DMS 273 (cell line): ENCODE data around the gene NUDT17.
"Not testable (repeated sequence)": the region's sequence is repeated elsewhere in the genome, so short reads cannot be mapped to it uniquely, and the experiment has no call there.

Experiments used
- DNase-seq: peaks from one replicate; lab custom pipeline; 2025; ENCODE audit not compliant: unreplicated experiment; lab: John Stamatoyannopoulos, UW

The NUDT17 gene, protein sequence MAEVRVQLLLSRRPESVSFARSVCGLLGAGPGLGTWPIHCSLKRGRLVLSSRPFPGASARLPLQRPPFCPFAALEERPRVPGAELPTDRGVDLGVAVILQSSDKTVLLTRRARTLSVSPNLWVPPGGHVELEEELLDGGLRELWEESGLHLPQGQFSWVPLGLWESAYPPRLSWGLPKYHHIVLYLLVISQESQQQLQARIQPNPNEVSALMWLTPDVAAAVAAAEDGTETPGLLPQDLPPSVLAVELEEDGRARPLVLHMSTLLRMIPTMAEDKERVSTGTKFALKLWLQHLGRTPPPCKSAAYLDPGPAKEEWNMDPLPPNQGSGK

DNA sequence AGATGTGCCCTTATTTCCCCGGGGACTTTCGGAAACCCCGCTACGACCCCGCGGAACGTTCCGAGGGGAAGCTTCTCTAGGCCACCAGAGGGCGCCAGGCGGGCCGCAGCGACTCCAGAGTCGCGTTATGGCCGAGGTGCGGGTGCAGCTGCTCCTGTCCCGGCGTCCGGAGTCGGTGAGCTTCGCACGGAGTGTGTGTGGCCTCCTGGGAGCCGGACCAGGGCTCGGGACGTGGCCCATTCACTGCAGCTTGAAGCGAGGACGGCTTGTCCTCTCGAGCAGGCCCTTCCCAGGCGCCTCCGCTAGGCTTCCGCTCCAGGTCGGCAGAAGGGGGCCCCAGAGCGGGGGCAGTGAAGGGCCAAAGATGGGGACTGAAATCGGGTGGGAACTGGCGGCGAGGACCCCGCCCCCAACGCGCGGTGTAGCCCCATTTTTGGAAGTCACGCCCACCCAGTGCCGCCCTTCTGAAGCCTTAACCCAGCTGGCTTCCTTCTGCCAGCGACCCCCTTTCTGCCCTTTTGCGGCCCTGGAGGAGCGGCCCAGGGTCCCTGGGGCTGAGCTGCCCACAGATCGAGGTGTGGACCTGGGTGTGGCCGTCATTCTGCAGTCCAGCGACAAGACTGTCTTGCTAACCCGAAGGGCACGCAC lies at the start of gene NUDT17:
TSS of gene NUDT17 (plus strand) at position 117 of the 648 bp plus-strand sequence. CDS start at position 128, 11 bp downstream.
- DNase-seq, result peak; percentile 92

DNA sequence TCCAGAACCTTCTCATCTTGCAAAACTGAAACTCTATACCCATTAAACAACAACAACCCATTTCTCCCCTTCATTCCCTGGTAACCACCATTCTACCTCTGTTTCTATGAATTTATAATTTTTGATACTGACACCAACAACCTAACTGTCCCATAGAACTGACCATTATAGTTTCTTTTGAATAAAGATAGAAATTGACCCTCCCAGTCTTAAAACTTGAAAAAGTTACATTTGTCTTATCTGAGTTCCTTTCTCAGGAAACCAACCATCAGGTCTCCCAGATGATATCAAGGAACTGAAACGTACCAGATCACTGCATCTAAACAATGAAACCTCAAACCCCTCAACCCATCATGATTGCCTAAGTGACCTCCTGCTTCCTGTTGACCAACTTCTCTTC lies 48.7 kb upstream of the NUDT17 start:
- DNase-seq, result no peak

DNA sequence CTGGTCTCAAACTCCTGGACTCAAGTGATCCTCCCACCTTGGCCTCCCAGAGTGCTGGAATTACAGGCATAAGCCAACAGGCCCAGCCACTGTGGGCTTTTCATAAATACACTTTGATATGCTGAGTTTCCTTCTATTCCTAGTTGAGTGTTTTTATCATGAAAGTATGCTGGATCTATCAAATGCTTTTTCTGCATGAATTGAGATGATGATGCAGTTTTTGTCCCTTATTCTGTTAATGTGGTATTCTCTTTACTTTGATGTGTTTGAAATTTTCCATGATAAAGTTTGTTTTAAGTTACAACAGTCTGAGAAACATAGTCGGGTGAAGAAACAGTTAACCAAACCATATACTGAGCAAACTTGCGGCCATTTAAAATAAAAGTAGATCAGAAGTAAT lies 45.6 kb upstream of the NUDT17 start:
- DNase-seq, result no peak

DNA sequence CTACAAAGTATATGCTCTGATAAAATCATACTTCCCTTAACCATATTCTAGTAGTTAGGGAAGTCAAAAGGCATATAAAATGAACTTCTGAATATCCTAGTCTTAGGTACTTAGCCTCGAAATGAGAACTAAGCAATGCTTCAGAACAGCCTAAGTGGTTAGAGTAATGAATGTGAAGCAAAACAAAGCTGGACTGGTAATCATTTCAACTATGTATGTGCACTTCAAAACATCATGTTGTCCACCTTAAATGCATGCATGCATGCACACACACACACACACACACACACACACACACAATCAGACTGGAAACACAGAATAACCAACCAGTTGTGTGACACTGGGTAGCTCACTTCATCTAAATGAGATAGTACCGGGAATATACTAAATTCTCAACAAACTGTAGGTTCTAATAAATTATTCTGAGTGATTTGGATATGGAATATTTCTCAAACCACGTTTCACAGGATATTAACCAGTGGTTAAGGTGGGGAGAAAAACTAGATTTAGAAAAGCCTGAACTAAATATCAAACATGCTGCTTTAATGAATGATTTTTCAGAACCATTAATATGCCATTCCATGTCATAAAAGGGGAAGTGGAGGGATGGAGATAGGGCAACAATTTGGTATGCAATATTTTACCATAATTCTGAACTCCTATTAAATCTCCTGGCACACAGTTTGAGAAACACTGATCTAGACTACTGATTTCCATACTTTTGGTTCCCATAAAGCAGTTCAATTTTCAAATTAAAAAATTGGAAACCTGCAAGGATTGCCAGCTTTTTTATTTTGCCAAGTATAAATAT lies 41.0 kb upstream of the NUDT17 start:
- DNase-seq, result no peak

DNA sequence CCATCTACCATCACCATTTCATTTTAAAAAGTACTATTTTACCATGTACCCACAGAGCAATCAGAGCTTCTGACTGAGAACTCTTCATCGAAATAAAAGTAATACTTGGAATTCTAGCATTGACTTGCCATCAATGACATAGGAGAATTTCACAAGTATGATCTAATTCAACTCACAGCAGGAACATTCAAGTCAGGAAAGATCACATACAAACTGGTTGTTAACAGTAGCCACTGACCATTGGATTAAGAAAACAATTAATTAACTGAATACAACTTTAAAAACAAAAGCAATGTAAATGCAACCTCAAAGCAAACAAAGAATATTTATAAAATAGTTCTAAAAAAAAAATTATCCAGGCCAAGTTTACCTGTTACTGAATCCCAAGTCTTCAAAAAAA lies 40.4 kb upstream of the NUDT17 start:
- no peak for DNase-seq

DNA sequence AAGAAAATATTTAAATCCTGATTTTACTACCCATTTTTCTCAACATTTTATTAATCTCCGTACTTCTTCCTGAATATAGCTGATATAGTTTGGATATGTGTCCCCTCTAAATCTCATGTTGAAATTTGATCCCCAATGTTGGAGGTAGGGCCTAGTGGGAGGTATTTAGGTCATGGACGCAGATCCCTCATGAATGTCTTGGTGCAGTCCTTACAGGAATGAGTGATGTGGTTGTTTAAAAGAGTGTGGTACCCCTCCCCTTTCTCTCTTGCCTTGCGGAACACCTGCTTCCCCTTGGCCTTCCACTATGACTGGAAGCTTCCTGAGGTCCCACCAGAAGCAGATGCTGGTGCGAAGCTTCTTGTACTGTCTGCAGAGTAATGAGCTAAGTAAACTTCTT lies 39.0 kb upstream of the NUDT17 start:
- DNase-seq, result no peak

- DNase-seq, result no peak
These were observed 38.6 kb upstream of the NUDT17 start for GRCh38 chr1:145806844-145807243.

DNA sequence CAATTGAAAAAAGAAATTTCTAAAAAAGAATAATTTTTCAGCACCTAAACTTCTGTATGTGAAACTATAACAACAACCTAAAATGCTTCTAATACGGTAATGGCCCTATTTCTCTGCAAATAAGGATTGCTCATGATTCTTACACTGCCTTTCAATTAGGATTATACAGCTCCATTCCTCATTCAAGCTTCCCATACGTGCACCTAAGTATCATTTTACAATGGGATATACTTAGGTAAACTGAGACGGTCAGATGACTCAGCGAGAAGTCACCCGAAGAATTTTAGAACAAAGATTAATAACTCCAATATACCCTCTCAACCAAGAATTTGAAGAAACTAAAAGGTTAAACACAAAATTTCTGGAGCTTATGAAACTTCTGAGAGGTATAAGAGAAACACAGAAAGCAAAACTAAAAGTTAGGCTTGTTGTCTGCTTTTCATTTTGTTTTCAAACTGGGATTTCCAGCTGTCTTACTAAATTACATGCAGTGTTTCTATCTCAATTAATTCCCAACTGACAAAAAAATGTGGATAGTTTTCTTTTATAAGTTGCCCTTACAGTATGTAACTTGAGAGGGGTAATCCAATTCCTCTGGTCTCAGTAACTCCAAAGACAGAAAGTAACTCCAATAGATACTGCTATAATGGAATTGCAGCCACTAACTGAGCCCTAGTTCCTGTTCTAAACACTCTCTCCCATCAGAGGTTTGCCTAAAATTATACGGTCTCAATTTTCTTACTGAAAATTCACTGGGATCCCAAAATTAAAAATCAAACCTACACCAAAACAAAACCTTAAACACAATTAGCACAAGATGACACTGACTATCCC lies 32.2 kb upstream of the NUDT17 start:
- DNase-seq, result not testable (repeated sequence)

DNA sequence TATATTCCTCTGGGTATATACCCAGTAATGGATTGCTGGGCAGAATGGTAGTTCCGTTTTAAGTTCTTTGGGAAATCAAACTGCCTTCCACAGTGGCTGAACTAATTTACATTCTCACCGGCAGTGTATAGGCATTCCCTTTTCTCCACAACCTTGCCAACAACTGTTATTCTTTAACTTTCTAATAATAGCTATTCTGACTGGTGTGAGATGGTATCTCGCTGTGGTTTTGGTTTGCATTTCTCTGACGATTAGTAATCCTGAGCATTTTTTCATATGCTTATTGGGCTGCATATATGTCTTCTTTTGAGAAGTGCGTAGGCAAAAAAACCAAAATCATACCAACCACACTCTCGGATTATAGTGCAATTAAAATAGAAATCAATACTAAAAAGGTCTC lies 27.3 kb upstream of the NUDT17 start:
- DNase-seq, result not testable (repeated sequence)

- not testable (repeated sequence) for DNase-seq
These were observed 22.6 kb upstream of the NUDT17 start for GRCh38 chr1:145822779-145823331.

- DNase-seq, result peak; percentile 96
These were observed 21.6 kb upstream of the NUDT17 start, which contains the start of the genes POLR3C and RNF115 for GRCh38 chr1:145823565-145824498. POLR3C (plus strand) TSS chr1:145824200; CDS start chr1:145825777, 1,577 bp downstream. RNF115 (minus strand) TSS chr1:145824095; CDS start chr1:145823873, 222 bp downstream.

- no peak for DNase-seq
These were observed 21.0 kb upstream of the NUDT17 start for GRCh38 chr1:145824499-145824842.

DNA sequence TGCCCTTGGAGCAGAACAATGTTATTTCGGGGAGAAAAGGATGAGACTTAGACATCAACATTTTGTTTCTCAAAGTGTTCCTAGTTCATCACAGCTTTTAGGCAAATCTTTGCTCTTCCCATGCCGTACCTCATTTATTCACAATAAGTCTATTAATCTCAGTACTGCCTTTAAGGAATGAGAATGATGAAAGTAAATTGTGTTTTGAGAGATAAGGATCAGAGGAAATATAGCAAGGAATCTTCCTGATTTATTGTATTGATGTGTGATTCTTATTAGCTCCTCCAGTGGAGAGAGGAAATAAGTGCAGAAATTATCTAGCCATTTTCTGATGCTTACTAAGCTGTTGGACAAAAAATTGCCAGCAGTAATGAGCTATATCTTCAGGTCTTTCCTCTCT lies 19.4 kb upstream of the NUDT17 start:
- DNase-seq, result no peak

- DNase-seq, result no peak
These were observed 17.5 kb upstream of the NUDT17 start for GRCh38 chr1:145827966-145828365.

GRCh38 chr1:145828367-145829026 lies 16.9 kb upstream of the NUDT17 start:
- no peak for DNase-seq

DNA sequence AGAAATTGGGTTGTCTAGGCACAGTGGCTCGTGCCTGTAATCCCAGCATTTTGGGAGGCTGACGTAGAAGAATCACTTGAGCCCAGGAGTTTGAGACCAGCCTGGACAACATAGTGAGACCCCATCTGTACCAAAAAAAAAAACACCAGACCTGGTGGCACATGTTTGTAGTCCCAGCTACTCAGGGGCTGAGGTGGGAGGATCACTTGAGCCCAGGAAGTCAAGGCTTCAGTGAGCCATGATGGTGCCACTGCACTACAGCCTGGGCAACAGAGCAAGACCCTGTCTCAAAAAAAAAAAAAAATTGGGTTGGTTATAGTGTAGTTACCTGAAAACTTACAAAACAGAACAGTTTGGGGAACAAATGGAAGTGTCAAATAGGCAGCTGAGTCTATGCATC lies 14.6 kb upstream of the NUDT17 start:
- not testable (repeated sequence) for DNase-seq

DNA sequence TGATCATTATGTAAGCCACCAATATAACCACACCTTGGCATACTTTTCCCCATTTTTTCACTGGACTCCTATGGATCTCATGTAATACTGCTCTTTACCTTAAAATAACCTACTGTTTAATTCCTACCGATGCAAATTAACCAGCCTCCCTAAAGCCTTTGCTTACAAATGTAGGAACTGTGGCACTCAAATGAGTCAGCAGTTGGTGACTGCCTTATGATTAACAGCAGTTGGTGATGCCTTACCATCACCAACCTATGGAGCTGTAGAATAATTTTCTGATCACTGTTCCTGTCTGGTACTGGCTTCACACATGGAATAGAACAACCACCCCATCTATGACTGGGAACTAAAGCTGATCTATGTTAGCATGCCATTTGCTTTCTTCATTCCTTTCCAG lies 7.8 kb upstream of the NUDT17 start:
- DNase-seq, result no peak

DNA sequence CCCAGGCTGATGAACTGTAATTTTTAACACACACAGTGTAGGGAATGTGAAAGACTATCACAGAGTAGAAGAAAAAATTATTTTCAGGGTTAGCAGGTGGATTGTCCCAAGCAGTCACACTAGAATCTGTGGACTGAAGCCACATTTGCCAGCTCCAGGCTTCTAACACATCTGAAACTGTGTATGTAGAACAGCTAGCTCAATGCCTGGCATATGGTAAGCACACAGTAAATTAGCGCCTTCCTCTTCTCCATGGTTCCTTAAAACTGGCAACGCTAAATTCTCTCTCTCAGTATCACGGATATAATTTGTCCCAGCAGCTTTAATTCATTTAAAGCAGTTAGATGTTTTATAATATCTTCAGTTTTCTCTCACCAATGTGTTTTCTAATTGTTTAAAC lies 2.4 kb upstream of the NUDT17 start:
- DNase-seq, result peak; percentile 21

DNA sequence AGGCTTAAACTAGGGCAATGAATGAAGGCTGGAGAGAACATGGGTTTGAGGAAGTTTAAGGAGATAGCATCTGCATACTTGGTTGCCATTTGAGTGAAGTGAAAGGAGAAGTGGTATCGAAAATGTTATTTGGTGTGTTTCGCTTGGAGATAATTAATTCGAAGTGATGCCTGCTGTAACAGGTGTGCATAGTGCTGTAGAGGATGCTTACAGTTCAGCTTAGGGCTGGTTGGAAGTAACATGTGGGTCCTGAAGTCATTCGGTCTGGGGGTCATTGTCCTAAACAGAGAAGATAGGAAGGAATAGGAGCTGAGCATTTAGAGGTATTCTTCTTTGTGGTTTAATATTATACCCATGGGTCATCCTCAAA lies 301 bp upstream of the NUDT17 start:
- peak; percentile 69 for DNase-seq
